ENCODE measurements around the gene MKRN1. TPM values are rescaled to one million over a fixed set of nuclear protein-coding genes. Genes with fewer than 3 reads are reported as not detected.

The MKRN1 gene
- total RNA-seq, 1 donor from 2014 or later, result 98.6 TPM

DNA sequence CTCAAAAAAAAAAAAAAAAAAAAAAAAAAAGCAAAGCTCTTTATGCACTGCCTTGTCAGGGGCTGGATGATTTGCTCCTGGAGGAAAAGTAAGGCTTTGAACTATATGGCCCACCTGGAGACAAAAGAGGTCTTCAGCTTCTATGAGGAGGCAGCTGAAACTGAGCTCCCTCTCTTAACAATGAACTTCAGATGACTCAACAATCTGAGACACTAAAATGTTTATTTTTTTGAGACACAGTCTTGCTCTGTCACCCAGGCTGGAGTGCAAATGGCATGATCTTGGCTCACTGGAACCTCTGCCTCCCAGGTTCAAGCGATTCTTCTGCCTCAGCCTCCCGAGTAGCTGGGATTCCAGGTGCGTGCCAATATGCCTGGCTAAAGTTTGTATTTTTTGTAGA is 38.7 kb downstream of the MKRN1 start:
- TF ChIP-seq, protein P1, sequence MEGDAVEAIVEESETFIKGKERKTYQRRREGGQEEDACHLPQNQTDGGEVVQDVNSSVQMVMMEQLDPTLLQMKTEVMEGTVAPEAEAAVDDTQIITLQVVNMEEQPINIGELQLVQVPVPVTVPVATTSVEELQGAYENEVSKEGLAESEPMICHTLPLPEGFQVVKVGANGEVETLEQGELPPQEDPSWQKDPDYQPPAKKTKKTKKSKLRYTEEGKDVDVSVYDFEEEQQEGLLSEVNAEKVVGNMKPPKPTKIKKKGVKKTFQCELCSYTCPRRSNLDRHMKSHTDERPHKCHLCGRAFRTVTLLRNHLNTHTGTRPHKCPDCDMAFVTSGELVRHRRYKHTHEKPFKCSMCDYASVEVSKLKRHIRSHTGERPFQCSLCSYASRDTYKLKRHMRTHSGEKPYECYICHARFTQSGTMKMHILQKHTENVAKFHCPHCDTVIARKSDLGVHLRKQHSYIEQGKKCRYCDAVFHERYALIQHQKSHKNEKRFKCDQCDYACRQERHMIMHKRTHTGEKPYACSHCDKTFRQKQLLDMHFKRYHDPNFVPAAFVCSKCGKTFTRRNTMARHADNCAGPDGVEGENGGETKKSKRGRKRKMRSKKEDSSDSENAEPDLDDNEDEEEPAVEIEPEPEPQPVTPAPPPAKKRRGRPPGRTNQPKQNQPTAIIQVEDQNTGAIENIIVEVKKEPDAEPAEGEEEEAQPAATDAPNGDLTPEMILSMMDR (conservative IDR thresholded peaks at IDR 0.05), result no peak
- no peak overlapping the region for H3K27ac Mint-ChIP-seq

GRCh38 chr7:140439359-140439758 is 39.9 kb downstream of the MKRN1 start:
- Mint-ChIP-seq H3K27ac (peak overlapping the region; percentile 82), H3K4me3 (no peak overlapping the region), H3K9me3 (no peaks in the 10 kb centered on the region), H3K27me3 (no peaks in the 10 kb centered on the region), H3K36me3 (peaks cover 4% of the 10 kb centered on the region), H3K4me1 (ENCODE audit: unreplicated experiment) (no peaks in the 10 kb centered on the region)
- no peak for DNase-seq (ENCODE audit: extremely low spot score, unreplicated experiment)
- TF ChIP-seq, protein P1 (conservative IDR thresholded peaks at IDR 0.05), result no peak

More for the DNA sequence above, 38.7 kb downstream of the MKRN1 start:
- Mint-ChIP-seq H3K36me3 (peaks cover 4% of the 10 kb centered on the region), H3K4me1 (ENCODE audit: unreplicated experiment) (no peaks in the 10 kb centered on the region), H3K9me3 (no peaks in the 10 kb centered on the region), H3K27me3 (no peaks in the 10 kb centered on the region), H3K4me3 (no peak overlapping the region)
- no peak for DNase-seq (ENCODE audit: extremely low spot score, unreplicated experiment)

DNA sequence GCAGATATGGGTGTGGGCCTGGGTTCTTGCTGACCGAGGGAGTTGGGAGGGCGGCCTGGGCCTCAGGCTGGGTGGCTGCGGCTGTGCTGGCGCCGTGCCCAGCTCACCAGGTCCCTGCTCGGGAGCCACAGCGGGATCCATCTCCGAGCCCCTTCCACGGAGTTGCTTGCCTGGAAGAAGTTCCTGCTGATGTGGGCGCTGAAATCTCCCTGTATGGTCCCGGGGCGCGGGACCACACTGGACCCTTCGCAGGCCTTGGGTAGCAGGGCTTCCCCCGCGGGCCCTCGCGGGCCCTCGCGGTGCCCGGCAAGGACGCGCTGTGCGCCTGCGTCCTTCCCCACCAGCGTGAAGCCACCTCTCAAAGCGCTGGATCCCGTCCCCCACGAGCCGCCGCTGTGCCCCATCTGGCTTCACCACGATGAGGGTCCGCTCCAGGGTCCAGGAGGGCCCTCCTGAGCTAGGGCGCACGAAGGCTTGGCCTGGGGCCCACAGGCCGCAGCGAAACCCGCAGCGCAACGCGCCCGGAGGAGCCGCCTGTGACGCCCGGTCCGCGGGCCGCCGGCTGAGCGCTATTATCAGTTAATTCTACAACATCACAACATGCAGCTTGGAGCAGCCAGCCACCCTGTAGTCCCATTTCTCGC is 43.9 kb downstream of the MKRN1 start:
- no peaks in the 10 kb centered on the region for H3K9me3 Mint-ChIP-seq
- H3K36me3 Mint-ChIP-seq, result peaks cover 4% of the 10 kb centered on the region
- no peak overlapping the region for H3K27ac Mint-ChIP-seq
- no peaks in the 10 kb centered on the region for H3K27me3 Mint-ChIP-seq
- TF ChIP-seq, protein P1 (conservative IDR thresholded peaks at IDR 0.05), result no peak
- no peaks in the 10 kb centered on the region for H3K4me1 Mint-ChIP-seq (ENCODE audit: unreplicated experiment)
- DNase-seq (ENCODE audit: extremely low spot score, unreplicated experiment), result no peak
- H3K4me3 Mint-ChIP-seq, result no peak overlapping the region

DNA sequence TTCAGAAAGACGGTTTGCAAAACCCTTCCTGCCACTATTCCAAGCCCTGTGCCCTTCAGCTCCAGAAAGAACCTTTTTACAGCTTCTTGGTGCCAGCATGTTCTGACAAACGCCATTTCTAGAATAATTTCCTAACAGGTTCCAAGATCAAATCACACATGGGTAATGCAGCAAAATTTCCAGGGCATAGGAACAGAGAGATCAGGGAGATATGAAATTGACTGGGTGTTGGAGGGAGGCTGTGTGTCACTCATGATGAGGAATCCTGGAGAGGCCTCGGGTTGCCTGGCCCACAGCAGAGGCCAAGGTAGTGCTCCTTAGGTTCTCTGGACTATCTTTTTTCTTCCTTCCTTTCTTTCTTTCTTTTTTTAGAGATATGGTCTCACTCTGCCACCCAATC is 45.9 kb downstream of the MKRN1 start:
- DNase-seq (ENCODE audit: extremely low spot score, unreplicated experiment), result no peak
- Mint-ChIP-seq H3K9me3 (no peaks in the 10 kb centered on the region), H3K4me1 (ENCODE audit: unreplicated experiment) (no peaks in the 10 kb centered on the region), H3K4me3 (no peak overlapping the region), H3K36me3 (no peaks in the 10 kb centered on the region), H3K27ac (no peak overlapping the region), H3K27me3 (no peaks in the 10 kb centered on the region)
- TF ChIP-seq, protein P1 (conservative IDR thresholded peaks at IDR 0.05), result no peak

DNA sequence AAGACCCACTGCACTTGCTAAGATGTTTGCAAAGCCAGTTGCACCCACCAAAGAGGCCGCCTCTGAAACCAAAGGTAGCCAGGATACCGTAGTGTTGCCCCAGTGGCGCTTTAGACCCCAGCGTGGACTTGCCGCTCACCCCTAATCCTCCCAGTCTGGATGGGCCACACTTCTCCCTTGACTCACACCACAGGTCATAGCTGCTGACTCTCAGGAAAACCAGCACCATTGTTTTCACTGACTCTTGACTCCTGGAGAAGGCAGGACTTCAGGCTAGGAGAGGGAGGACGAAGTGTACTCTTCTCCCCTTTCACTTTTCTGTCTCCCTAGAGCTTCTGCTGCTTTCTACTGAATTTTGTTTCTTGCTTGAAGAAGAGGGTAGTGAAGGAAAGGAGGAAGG is 53.2 kb downstream of the MKRN1 start:
- Mint-ChIP-seq H3K36me3 (no peaks in the 10 kb centered on the region), H3K4me3 (no peak overlapping the region), H3K4me1 (ENCODE audit: unreplicated experiment) (no peaks in the 10 kb centered on the region), H3K27ac (no peak overlapping the region), H3K27me3 (no peaks in the 10 kb centered on the region), H3K9me3 (no peaks in the 10 kb centered on the region)
- TF ChIP-seq, protein P1 (conservative IDR thresholded peaks at IDR 0.05), result no peak
- DNase-seq (ENCODE audit: extremely low spot score, unreplicated experiment), result no peak
